Osteoblast (primary cell): Measurements from ENCODE around the gene SEH1L. TPM values are rescaled to one million over a fixed set of nuclear protein-coding genes. Genes with fewer than 3 reads are reported as not detected.

Source experiments
- DNase-seq: peaks from one replicate; pipeline ENCODE4 v3.0.0; 2011; ENCODE audit warnings: low spot score, mixed read lengths; ENCODE audit not compliant: insufficient read length; ENCODE audit errors: missing footprints
- H2AFZ ChIP-seq: 2 replicates; pipeline ENCODE4 v1.6.0; 2011; ENCODE audit warnings: mild to moderate bottlenecking, low read length
- H3K27ac ChIP-seq: 2 replicates; pipeline ENCODE4 v1.5.1; 2011; ENCODE audit warnings: mild to moderate bottlenecking, low read depth, low read length, moderate library complexity
- H3K27me3 ChIP-seq: 2 replicates; pipeline ENCODE4 v1.6.0; 2012; ENCODE audit warnings: mild to moderate bottlenecking, control low read depth, inconsistent platforms, low read length, moderate library complexity; ENCODE audit not compliant: insufficient read depth
- H3K36me3 ChIP-seq: 2 replicates; pipeline ENCODE4 v1.5.1; 2011; ENCODE audit warnings: mild to moderate bottlenecking, low read length, control low read depth, moderate library complexity; ENCODE audit not compliant: insufficient read depth
- H3K4me1 ChIP-seq: 2 replicates; pipeline ENCODE4 v1.5.1; 2011; ENCODE audit warnings: mild to moderate bottlenecking, low read length, control low read depth, moderate library complexity; ENCODE audit not compliant: insufficient read depth
- H3K4me2 ChIP-seq: 2 replicates; pipeline ENCODE4 v1.6.0; 2011; ENCODE audit warnings: mild to moderate bottlenecking, low read length; ENCODE audit not compliant: insufficient read depth
- H3K4me3 ChIP-seq: fragments of 200-600 bp; sonication (generic); 3 replicates; pipeline ENCODE4 v1.5.1; 2012; ENCODE audit warnings: mild to moderate bottlenecking, low read length, inconsistent platforms; ENCODE audit not compliant: insufficient read depth
- H3K79me2 ChIP-seq: 2 replicates; pipeline ENCODE4 v1.6.0; 2012; ENCODE audit warnings: mild to moderate bottlenecking, low read length, control low read depth, inconsistent platforms; ENCODE audit not compliant: insufficient read depth
- H3K9me3 ChIP-seq: 2 replicates; pipeline ENCODE4 v1.5.1; 2011; ENCODE audit warnings: low read depth, low read length, control low read depth
- H4K20me1 ChIP-seq: 2 replicates; pipeline ENCODE4 v1.6.0; 2012; ENCODE audit warnings: mild to moderate bottlenecking, low read length, control low read depth; ENCODE audit not compliant: insufficient read depth
- total RNA-seq: library from RNA; depleted of rRNA; stranded (reverse); fragments of >200 nt; gene quantifications from 2 replicates; pipeline ENCODE4 v1.2.3, GENCODE V29; 2012
- TF ChIP-seq, protein P1 (sequence below): IDR thresholded peaks from 2 replicates; pipeline ENCODE4 v1.5.1; 2011; ENCODE audit warnings: mild to moderate bottlenecking, low read depth, low read length, moderate library complexity; ENCODE audit errors: extremely low read depth

Gene SEH1L
- total RNA-seq, 1 donor: 51.0 TPM

DNA sequence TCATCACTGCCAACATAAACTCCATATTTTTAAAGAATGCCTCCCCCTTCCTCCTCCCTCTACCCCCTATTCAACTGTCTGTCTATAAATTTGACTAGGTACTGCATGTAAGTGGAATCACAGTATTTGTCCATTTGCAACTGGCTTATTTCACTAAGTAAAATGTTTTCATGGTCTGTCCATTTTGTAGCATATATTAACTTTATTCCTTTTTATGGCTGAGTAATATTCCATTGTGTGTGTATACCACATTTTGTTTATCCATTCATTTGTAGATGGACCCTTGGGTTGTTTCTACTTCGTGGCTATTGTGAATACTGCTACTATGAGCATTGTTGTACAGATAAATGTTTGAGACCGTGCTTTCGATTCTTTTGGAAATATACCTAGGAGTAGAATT lies 10.7 kb downstream of the SEH1L start:
- no peak for DNase-seq
- TF ChIP-seq, protein P1, sequence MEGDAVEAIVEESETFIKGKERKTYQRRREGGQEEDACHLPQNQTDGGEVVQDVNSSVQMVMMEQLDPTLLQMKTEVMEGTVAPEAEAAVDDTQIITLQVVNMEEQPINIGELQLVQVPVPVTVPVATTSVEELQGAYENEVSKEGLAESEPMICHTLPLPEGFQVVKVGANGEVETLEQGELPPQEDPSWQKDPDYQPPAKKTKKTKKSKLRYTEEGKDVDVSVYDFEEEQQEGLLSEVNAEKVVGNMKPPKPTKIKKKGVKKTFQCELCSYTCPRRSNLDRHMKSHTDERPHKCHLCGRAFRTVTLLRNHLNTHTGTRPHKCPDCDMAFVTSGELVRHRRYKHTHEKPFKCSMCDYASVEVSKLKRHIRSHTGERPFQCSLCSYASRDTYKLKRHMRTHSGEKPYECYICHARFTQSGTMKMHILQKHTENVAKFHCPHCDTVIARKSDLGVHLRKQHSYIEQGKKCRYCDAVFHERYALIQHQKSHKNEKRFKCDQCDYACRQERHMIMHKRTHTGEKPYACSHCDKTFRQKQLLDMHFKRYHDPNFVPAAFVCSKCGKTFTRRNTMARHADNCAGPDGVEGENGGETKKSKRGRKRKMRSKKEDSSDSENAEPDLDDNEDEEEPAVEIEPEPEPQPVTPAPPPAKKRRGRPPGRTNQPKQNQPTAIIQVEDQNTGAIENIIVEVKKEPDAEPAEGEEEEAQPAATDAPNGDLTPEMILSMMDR: no peak
- no peak overlapping the region for H3K4me2 ChIP-seq
- peaks cover 40% of the 10 kb centered on the region for H3K36me3 ChIP-seq
- no peaks in the 10 kb centered on the region for H3K9me3 ChIP-seq
- H2AFZ ChIP-seq: no peak overlapping the region
- no peaks in the 10 kb centered on the region for H3K27me3 ChIP-seq
- no peaks in the 10 kb centered on the region for H3K4me1 ChIP-seq
- no peak overlapping the region for H3K27ac ChIP-seq
- H4K20me1 ChIP-seq: peaks cover 11% of the 10 kb centered on the region
- peaks cover 47% of the 10 kb centered on the region for H3K79me2 ChIP-seq
- no peak overlapping the region for H3K4me3 ChIP-seq

DNA sequence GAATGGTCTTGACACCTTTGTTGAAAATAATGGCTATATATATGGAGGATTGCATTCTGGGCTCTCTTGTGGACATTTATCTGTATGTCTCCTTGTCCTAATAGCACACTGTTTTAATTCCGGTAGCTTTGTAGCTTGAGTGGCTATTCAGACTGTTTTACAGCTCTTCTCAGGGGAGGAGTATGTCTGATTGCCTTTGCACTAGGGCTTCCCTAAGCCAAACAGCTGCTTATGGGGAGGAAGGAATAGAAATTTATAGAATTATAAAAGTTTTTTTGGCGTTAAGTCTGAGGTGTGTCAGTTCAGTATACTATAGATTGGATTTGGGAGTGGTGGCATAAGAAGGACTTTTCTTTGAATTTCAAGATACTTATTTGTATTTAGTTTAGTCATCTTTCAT lies 12.6 kb downstream of the SEH1L start:
- Histone ChIP-seq H3K4me3 (no peak overlapping the region), H3K9me3 (no peaks in the 10 kb centered on the region), H3K36me3 (peaks cover 43% of the 10 kb centered on the region), H4K20me1 (peaks cover 11% of the 10 kb centered on the region), H3K4me1 (no peaks in the 10 kb centered on the region), H2AFZ (no peak overlapping the region), H3K4me2 (no peak overlapping the region), H3K27ac (no peak overlapping the region), H3K27me3 (no peaks in the 10 kb centered on the region), H3K79me2 (peaks cover 45% of the 10 kb centered on the region)
- TF ChIP-seq, protein P1: no peak
- DNase-seq: no peak

DNA sequence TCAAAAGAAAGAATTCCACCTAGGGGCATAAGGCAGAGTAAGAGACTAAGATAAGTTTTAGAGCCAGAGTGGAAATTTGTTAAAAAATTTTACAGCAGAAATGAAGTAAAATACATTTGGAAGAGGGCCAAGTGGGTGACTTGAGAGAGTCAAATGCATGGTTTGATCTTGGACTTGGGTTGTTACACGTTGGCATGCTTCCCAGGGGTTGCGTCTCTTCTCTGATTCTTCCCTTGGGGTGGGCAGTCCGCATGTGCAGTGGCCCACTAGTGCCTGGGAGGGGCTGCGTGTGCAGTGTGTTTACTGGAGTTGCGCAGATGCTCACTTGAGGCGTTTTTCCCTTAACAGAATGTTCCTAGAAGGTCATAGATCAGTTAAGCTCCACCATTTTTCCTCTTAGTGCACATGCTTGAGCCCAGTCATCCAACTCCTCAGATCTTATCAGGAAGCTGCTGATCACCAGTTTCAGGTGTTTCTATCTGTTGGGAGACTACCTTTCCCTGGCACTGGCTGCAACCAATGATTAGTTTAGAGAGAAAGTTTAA lies 13.1 kb downstream of the SEH1L start:
- peaks cover 38% of the 10 kb centered on the region for H3K36me3 ChIP-seq
- no peak overlapping the region for H3K4me3 ChIP-seq
- H3K4me2 ChIP-seq: no peak overlapping the region
- H2AFZ ChIP-seq: no peak overlapping the region
- no peaks in the 10 kb centered on the region for H3K27me3 ChIP-seq
- no peaks in the 10 kb centered on the region for H3K9me3 ChIP-seq
- peaks cover 11% of the 10 kb centered on the region for H4K20me1 ChIP-seq
- no peak for DNase-seq
- TF ChIP-seq, protein P1: no peak
- no peaks in the 10 kb centered on the region for H3K4me1 ChIP-seq
- no peak overlapping the region for H3K27ac ChIP-seq
- H3K79me2 ChIP-seq: peaks cover 45% of the 10 kb centered on the region

DNA sequence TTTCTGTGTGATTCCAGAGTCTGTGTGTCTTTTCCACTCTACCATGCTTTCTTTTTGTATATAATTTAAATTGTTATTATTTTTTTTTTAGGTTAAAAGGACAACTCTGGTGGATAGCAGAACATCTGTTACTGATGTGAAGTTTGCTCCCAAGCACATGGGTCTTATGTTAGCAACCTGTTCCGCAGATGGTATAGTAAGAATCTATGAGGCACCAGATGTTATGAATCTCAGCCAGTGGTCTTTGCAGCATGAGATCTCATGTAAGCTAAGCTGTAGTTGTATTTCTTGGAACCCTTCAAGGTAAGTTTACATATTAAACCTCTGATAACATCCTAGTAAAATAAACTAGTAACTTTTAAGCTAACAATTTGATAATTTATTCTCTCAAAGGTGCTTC lies 15.3 kb downstream of the SEH1L start:
- H3K4me3 ChIP-seq: no peak overlapping the region
- H3K4me2 ChIP-seq: no peak overlapping the region
- DNase-seq: no peak
- peaks cover 41% of the 10 kb centered on the region for H3K79me2 ChIP-seq
- peaks cover 35% of the 10 kb centered on the region for H3K36me3 ChIP-seq
- H3K4me1 ChIP-seq: no peaks in the 10 kb centered on the region
- H4K20me1 ChIP-seq: peaks cover 11% of the 10 kb centered on the region
- H3K27ac ChIP-seq: no peak overlapping the region
- TF ChIP-seq, protein P1: no peak
- H3K27me3 ChIP-seq: no peaks in the 10 kb centered on the region
- no peak overlapping the region for H2AFZ ChIP-seq
- H3K9me3 ChIP-seq: no peaks in the 10 kb centered on the region
